Fibroblast of skin of right quadriceps (primary cell): ENCODE measurements around the gene GALM.
"Not testable (repeated sequence)": the region's sequence is repeated elsewhere in the genome, so short reads cannot be mapped to it uniquely, and the experiment has no call there.

Source experiments
- DNase-seq: peaks from one replicate; pipeline ENCODE4 v3.0.0-alpha.2; 2013

GALM gene

DNA sequence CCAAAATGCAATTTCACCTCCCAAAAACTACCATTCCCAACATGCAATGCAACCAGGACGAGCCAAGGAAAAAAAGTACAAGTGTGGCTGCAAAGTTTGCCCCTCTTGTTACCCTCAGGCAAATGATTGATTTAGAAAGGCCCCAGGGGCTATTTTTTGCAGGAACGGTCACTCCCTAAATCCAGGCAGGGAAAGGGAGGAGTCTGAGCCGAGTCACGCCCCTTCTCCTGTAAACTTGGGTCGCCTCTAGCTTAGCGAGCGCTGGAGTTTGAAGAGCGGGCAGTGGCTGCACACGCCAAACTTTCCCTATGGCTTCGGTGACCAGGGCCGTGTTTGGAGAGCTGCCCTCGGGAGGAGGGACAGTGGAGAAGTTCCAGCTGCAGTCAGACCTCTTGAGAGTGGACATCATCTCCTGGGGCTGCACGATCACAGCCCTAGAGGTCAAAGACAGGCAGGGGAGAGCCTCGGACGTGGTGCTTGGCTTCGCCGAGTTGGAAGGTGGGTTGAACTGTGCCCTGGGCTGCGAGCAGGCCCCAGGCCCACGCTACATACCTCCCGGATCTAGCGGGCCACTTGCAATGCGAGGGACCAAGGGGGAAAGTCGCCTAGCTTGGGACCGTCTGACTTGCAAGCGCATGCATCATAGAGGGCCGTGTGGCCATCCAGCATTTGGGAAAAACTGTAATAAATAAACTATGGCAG lies at the start of gene GALM:
TSS of gene GALM (plus strand) at position 261 of the 702 bp plus-strand sequence. CDS start at position 309, 48 bp downstream.
- DNase-seq: peak; percentile 95

DNA sequence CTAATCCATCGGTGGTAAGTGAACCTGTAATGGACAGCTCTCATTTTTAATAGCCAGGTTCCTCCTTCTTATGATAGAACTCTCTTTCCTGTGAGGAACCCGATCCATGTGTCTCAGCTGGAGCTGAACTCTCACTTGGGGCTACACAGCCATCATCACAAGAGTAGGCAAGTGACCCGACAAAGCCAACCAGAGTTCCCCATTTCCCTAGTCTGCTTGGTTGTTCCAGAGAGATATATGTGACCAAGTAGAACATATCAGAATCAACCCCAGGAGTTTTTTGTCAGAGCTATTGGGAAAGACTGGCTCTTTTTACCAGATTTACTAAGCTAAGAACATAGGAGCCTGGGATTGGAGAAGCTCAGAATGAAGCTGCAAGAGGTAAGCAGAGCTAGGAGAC lies 48.6 kb upstream of the GALM start:
- no peak for DNase-seq

DNA sequence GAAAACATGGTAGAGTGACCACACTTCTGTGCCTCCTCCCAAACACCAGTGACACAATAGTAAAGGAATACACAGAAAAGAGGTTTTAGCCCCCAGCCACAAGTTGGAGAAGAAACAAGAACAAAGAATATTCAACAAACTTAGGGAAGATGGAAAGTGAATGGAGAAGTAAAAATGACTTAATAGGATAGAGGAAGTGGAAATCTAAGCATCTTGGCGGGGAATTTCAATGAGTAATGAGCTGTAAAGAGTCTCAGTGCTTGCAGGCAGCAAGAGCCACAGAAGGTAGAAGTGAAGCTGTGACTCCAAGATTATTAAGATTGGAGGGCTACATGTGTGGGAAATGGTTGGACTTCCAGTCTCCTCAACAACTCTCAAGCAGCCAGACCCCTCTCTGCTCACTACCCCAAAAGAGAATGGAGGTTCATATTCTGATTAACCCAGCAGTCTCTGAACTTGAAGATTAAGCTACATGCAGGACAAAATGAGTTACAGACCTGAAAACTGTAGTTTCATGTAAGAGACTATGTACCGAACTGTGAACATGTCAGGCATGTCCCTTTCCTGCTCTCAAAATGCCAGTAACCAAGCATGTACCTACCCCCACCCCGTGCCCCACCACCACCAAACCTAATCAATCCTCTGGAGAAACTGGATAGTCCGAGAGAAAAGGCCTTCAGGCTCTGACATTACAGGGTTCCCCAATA lies 46.3 kb upstream of the GALM start:
- DNase-seq: no peak

DNA sequence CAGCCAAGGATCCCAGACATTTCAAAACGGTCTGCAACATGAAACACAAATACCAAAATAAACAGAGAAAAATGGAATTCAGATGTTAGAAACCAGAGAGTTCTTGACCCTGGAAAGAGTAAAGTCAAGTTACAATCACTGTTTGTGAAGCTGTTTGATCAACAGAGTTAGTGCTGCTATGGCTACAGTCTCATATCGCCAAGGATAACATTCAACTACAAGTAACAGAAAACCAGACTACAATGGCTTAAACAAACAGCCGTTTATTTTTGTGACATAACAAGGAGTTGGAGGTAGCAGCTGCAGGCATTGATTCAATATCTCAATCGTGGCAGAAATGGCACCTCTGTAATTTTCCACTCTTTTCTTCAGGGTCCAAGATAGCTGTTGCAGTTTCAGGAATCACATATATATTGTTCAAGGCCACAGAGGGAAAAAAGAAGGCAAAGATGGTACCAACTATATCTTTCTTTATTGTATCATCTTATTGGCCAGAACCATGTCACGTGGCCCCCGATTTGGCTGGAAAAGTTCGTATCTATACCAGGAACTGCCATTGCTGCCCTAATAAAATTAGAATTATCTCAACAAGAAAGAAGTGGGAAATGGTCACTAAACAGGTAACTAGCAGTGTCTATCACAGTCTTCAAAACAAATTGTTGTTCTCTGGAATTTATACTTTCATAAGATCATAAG lies 45.5 kb upstream of the GALM start:
- no peak for DNase-seq

DNA sequence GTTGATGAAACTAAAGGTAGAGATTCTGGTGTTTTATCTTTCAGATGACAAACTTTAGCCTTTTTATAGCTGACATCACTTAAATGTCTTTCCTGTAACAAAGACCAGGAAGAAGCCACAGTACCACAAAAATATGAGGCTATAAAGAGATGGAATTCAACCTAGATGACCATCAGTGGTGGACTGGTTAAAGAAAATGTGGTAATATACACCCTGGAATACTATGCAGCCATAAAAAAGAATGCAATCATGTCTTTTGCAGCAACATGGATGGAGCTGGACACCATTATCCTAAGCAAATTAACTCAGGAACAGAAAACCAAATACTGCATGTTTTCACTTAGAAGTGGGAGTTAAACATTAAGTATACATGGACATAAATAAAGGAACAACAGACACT lies 44.9 kb upstream of the GALM start:
- no peak for DNase-seq

DNA sequence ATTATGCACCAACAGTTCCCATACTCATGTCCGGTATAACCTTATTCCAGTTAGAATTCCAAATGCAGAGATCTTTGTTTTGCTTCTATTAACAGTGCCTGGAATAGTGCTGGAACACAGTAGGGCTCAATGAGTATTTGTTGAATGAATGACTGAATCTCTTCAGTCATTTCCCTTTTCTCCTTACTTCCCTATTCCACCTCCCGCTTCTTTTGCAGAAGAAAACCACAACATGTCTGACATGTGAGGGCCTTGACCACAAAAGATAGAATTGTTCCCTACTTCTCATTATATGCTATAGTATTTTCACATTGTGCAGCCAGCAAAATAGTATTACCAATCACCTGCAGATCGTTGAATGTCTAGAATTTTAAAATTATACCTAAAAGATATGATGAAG lies 43.7 kb upstream of the GALM start:
- no peak for DNase-seq

DNA sequence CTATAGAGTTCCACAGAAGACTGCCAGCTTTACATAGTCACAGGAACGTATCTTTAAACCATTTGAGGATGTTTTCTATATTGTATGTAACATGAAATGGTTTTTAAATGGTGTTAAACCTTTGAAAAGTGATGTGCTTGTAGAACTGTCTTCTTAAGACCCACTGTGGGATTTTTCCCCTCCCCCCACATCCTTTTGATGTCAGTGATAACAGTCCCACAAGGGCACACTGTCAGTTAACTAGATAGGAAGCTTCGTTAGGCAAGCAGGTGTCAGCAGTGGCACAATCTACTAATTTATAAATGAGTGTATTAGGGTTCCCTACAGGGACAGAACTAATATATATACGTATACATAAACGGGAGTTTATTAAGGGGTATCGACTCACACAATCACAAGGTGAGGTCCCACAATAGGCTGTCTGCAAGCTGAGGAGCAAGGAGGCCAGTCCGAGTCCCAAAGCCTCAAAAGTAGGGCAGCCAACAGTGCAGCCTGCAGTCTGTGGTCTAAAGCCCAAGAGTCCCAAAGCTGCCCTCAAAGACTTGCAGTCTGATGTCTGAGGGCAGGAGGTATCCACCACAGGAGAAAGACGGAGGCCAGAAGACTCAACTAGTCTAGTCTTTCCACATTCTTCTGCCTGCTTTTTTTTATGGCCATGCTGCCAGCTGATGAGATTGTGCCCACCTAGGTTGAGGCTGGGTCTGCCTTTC lies 39.4 kb upstream of the GALM start:
- DNase-seq: no peak

DNA sequence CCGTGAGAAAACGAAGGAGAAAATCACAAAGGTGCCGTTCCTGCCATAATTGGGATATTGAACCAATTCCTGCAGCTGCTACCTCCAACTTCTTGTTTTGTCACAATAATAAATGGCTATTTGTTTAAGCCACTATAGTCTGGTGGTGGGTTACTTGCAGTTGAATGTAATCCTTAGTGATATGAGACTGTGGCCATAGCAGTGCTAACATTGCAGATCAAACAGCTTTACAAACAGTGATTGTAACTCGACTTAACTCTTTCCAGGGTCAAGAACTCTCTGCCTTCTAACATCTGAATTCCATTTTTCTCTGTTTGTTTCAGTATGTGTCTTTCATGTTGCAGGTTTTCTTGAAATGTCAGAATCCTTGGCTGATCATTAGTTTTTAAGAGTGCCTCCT lies 38.5 kb upstream of the GALM start:
- no peak for DNase-seq

DNA sequence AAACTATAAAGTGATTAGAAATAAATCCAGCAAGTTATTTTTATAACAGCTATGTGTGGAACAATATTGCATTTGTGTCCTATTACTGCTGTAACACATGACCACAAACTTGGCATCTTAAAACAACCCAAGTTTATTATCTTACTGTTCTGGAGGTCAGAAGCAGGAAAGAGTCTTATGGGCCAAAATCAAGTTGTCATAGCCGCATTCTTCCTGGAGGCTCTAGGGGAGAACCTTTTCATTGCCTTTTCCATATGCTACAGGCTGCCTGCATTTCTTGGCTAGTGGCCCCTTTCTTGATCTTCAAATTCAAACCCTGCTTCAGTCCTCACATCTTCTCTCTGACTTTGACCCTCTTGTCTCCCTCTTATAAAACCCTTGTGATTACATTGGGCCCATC lies 36.2 kb upstream of the GALM start:
- no peak for DNase-seq

DNA sequence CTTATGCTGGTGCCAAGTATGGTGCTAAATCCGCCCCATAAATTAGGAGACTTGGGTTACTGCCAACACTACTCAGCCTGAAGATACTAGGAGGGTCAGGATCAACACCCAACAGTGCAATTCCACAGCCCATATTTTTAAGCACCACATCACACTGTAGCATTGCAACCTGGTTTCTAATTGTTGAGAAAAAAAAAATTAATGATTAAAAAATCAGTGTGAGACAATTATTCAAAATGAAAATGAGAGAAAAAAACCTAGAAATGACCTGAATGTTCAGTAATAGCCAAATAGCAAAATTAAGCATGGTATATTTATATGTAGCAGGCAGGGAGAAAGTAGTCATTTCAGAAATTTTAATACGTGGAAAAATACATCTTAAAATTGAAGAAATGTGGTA lies 33.9 kb upstream of the GALM start:
- no peak for DNase-seq

DNA sequence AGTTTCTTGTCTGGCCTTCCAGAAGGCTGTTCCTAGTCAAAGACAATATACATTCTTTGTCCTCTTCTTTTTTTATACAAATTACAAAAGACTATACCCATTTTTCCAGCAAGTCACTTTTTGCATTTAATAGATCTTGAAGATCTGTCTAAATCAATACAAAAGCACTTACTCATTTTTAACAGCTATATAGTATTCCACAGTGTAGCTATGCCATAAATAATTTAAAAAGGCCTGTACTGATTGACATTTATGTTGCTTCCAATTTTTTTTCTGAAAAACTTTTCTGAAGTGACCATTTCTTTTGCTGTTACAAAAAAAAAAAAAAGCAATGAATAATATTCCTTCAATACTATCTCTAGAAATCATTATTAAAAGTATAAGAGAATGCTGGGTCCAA lies 32.9 kb upstream of the GALM start:
- DNase-seq: no peak

DNA sequence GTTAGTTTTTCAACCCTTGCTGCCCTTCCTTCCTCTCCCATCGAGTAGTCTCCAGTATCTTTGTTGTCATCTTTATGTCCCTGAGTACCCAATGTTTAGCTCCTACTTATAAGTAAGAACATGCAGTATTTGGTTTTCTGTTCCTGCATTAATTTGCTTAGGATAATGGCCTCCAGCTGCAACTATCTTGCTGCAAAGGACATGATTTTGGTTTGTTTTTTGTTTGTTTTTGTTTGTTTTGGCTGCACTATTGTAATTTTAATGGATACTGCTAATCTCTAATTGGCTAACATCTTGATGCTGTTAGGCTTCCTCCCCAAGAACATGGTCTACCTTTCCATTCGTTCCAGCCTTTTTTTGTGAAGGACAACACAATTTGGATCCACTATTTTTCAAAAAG lies 32.0 kb upstream of the GALM start:
- no peak for DNase-seq

DNA sequence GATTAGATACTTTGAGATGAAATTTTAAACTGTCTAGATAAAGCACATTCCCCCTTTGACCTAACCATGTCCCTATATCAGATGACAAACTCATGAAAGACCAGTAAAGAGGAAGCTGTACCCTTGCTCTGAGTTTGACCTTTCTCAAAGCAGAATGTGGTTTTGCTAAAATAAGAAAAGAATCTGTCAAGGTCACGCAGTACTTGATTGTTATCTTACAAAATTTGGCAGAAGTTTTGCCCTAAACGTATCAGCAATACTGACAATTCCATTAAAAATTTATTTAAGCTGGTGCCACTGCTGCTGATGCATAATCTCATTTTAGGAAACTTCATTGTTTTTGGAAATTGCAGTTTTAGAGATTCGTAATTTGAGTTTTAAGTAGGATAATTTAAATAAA lies 31.2 kb upstream of the GALM start:
- DNase-seq: no peak

DNA sequence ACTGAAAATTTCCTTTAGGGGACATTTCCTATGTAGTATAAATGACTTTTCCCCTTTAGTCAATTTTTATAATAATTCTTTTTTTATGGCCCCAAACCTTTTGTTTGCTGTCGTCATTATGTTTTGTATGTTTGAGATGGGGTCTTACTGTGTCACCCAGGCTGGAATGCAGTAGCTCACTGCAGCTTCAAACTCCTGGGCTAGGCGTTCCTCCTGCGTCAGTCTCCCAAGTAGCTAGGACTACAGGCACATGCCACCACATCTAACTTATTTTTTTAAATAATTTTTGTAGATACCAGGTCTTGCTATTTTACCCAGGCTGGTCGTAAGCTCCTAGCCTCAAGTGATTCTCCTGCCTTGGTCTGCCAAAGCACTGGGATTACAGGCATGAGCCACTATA lies 30.8 kb upstream of the GALM start:
- no peak for DNase-seq

DNA sequence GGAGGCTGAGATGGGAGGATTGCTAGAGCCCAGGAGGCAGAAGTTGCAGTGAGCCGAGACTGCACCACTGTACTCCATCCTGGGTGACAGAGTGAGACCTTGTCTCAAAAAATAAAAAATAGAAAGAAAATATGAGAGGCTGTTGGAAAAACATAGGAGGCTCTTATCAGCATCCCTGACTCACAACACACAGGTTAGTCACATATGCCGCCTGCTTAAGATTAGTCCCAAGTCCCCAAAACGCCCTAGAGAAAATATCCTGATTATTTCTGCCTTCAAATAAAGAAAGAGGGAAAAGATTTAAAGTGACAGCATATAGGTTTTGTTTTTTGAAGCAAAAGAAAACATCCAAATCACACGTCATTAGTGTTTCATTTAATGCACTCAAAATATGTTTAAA lies 29.8 kb upstream of the GALM start:
- DNase-seq: no peak

DNA sequence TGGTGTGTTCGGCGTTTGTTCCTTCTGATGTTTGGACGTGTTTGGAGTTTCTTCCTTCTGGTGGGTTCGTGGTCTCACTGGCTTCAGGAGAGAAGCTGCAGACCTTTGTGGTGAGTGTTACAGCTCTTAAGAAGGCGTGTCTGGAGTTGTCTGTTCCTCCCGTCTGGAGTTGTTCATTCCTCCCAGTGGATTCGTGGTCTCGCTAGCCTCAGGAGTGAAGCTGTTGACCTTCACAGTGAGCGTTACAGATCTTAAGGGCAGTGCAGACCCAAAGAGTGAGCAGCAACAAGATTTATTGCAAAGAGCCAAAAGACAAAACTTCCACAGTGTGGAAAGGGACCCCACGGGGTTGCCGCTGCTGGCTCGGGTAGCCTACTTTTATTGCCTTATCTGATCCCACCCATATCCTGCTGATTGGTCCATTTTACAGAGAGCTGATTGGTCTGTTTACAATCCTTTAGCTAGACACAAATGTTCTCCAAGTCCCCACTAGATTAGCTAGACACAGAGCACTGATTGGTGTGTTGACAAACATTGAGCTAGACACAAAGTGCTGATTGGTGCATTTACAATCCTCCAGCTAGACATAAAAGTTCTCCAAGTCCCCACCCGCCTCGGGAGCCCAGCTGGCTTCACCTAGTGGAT lies 23.4 kb upstream of the GALM start:
- not testable (repeated sequence) for DNase-seq

DNA sequence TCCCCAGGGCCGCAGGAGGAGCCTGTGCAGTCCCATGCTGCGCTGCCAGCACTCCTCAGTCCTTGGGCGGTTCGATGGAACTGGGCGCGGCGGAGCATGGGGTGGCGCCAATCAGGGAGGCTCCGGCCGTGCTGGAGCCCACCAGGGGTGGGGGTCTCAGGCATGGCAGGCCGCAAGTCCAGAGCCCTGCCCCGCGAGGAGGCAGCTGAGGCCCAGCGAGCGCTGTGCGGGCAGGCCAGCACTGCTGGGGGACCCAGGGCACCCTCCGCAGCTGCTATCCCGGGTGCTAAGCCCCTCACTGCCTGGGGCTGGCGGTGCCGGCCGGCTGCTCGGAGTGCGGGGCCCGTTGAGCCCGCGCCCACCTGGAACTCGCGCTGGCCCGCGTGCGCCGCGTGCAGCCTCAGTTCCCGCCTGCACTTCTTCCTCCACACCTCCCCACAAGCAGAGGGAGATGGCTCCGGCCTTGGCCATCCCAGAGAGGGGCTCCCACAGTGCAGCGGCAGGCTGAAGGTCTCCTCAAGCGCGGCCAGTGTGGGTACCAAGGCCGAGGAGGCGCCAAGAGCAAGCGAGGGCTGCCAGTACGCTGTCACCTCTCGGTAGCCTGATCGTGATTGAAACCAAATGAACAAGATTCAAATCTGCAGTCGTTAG lies 22.8 kb upstream of the GALM start:
- DNase-seq: no peak

DNA sequence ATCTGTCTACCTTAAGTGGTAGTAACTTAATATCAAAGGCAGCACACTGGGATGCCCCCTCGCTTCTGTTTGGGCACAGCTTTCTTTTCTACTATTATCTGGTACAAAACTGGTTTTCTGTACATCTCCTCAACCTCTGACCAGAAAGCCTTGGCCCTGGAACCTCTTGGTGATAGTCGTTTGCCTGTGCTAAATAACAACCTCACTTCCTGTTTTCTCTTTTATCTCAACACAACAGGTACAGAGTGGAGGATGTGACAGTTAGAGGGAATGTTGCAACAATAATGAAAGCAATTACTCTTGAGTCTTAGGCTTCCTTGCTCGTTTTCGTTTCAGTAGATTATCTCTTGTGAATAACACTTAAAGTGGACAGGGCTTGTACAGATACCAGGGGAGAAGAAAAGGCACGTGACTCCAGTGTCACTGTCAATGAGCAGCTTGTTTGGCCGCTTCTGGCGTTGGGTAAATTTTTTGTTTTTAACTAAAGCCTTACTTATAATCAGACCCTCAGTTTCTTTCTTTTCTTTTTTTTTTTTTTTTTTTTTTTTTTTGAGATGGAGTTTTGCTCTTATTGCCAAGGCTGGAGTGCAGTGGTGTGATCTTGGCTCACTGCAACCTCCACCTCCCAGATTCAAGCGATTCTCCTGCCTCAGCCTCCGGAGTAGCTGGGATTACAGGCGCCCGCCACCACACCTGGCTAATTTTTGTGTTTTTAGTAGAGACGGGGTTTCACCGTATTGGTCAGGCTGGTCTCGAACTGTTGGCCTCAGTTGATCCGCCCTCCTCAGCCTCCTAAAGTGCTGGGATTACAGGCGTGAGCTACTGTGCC lies 22.0 kb upstream of the GALM start:
- DNase-seq: not testable (repeated sequence)

DNA sequence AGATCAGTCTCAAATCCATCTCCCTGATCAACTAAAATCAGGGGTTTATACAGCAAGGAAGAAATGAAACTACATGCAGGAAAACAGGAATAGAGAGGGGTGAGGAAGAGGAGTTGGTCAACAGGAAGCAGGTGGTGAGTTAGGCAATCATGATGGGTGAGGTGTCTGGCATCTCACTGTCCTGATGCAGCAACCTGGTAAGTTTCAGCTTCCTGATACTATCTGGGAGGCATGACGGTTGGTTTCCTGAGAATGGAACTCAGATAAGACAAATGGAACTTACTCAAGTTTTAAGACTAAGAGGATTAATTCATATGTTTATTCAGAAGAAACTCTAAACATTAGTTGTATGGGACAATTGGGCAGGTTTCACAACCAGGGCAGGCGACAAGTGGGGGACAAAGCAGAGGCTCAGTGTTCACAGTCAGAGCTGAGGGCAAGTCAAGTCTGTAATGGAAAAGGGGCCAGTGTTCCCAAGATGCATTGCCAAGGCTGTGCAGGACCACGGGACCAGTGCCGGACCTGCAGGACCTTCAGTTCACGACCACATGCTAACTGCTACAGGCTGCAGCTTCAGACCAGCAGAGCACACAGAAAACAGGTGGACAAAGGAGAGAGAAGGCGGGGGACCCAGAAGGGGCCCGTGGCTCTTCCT lies 17.7 kb upstream of the GALM start:
- DNase-seq: no peak

DNA sequence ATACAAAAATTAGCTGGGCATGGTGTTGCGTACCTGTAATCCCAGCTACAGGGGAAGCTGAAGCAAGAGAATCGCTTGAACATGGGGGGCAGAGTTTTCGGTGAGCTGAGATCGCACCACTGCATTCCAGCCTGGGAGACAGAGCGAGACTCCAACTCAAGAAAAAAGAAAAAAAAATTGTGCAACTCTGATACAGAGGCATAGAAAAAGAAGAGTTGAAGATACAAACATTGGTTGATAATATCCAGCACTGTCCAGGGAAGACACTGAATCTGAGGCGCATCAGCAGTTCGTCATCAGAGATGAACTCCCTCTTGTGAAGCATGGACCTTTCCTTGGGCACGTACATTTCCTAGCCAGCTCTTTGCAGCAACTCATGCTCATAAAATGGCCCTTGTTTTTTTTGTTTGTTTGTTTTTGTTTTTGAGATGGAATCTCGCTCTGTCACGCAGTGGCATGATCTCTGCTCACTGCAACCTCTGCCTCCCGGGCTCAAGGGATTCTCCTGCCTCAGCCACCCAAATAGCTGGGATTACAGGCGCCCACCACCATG lies 16.7 kb upstream of the GALM start:
- no peak for DNase-seq

DNA sequence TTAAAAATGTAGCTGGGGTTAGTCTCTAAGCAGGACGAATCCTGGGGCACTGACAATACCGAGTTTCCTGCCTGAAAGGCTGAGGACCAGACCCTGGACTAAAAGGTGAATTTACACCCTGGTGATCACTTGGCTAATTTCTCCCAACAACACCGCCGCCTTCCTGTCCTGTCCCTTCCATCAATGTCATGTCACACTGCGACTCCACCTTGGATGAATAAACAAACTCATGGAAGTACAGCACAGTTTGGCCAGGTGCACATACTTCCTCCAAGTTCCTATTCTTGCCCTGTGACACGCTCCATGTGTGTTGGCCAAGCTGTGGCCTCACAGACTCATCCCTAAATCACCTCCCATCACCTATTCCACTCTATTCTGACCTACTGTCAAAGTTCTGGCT lies 15.9 kb upstream of the GALM start:
- no peak for DNase-seq
